ENCODE measurements around the gene GRIA1. TPM values are rescaled to one million over a fixed set of nuclear protein-coding genes. Genes with fewer than 3 reads are reported as not detected.

The GRIA1 gene
- total RNA-seq, 4 donors from 2014 or later: 0.27 to 1.9 (median 0.99) TPM

DNA sequence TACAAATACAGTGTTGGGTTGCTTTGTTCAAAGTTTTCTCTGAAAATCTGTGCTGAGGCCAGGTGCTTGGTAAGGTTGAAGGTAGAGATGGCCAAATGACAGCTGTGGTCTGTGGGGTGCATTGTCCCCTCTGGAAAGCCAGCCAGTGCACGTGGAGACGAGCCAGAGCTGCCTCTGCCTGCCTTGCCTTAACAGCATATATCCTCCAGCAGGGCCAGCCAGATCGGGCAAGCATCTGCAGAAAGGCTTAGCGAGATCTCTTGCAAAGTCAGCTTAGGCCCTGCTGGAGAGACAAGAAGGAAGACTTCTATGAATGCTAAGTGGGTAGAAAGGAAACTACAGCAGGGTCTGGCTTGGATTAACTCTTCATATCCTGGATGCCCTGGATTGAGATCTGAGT, 49.5 kb downstream of the GRIA1 start:
- Histone ChIP-seq H3K27ac (no peak overlapping the region), H3K36me3 (no peaks in the 10 kb centered on the region), H3K4me1 (no peaks in the 10 kb centered on the region), H3K4me3 (no peak overlapping the region), H3K27me3 (no peaks in the 10 kb centered on the region), H3K9me3 (no peaks in the 10 kb centered on the region)
- WGBS, 2 donors (ENCODE audit: low coverage in 1 of 2): 14% methylated on average over 1 of the region's 4 CpGs; no CpG with 5 or more reads in 1 of the 2 donors
- ATAC-seq: no peak
- TF ChIP-seq POLR2AphosphoS5 (IDR thresholded peaks at IDR 0.05): no peak
- TF ChIP-seq, protein P1, sequence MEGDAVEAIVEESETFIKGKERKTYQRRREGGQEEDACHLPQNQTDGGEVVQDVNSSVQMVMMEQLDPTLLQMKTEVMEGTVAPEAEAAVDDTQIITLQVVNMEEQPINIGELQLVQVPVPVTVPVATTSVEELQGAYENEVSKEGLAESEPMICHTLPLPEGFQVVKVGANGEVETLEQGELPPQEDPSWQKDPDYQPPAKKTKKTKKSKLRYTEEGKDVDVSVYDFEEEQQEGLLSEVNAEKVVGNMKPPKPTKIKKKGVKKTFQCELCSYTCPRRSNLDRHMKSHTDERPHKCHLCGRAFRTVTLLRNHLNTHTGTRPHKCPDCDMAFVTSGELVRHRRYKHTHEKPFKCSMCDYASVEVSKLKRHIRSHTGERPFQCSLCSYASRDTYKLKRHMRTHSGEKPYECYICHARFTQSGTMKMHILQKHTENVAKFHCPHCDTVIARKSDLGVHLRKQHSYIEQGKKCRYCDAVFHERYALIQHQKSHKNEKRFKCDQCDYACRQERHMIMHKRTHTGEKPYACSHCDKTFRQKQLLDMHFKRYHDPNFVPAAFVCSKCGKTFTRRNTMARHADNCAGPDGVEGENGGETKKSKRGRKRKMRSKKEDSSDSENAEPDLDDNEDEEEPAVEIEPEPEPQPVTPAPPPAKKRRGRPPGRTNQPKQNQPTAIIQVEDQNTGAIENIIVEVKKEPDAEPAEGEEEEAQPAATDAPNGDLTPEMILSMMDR (IDR thresholded peaks at IDR 0.05): no peak

DNA sequence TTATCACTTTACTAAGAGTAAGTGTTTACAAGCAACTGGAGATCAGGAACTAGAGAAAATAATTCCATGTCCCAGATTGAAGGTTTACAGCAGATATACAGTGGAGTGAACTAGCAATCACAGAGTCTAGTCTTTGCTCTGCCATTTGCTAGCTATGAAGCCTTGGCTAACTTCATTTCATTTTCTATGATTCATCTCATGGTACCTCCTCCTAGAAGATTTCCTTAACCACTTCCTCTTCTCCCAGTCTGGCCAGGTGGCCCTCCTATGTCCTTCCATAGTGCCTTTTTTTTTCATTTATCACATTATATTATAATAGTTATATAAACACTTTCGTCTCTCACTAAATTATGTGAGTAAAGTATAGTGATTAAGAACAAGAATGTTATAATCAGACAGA, 52.1 kb downstream of the GRIA1 start:
- TF ChIP-seq EP300 (IDR thresholded peaks at IDR 0.05): no peak
- TF ChIP-seq POLR2A (IDR thresholded peaks at IDR 0.05): no peak
- TF ChIP-seq, protein P1 (IDR thresholded peaks at IDR 0.05): no peak
- no peak for TF ChIP-seq POLR2AphosphoS5 (IDR thresholded peaks at IDR 0.05)
- no peaks in the 10 kb centered on the region for H3K27me3 ChIP-seq
- no peak for ATAC-seq

DNA sequence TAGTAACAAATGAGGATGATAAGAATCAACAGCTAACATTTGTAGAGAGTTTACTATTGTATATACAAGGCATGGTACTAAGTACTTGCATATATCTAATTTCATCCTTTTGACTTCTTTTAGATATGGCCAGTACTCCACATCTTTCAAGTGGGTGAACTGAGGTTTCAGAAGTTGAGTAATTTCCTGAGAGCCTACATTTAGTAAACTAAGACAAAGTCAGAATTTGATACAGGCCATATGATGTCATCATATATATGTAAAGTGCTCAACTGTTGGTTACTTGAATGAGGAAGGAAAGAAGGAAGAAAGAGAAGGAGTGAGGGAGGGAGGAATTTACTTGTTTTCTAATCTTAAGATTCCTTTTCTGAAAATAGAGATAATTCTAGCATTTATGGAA, 52.8 kb downstream of the GRIA1 start:
- Histone ChIP-seq H3K27me3 (no peaks in the 10 kb centered on the region), H3K4me1 (no peaks in the 10 kb centered on the region), H3K9me3 (no peaks in the 10 kb centered on the region), H3K36me3 (no peaks in the 10 kb centered on the region), H3K27ac (no peak overlapping the region), H3K4me3 (no peak overlapping the region)
- TF ChIP-seq EP300 (IDR thresholded peaks at IDR 0.05): no peak
- no peak for TF ChIP-seq POLR2AphosphoS5 (IDR thresholded peaks at IDR 0.05)
- TF ChIP-seq, protein P1 (IDR thresholded peaks at IDR 0.05): no peak
- TF ChIP-seq POLR2A (IDR thresholded peaks at IDR 0.05): no peak
- ATAC-seq: no peak

More for the DNA sequence above, 52.1 kb downstream of the GRIA1 start:
- no peak overlapping the region for H3K27ac ChIP-seq
- H3K36me3 ChIP-seq: no peaks in the 10 kb centered on the region
- no peaks in the 10 kb centered on the region for H3K9me3 ChIP-seq
- WGBS, 2 donors (ENCODE audit: low coverage in 1 of 2): 50 to 60% methylated on average over 1 of the region's 1 CpG
- no peaks in the 10 kb centered on the region for H3K4me1 ChIP-seq
- no peak overlapping the region for H3K4me3 ChIP-seq

DNA sequence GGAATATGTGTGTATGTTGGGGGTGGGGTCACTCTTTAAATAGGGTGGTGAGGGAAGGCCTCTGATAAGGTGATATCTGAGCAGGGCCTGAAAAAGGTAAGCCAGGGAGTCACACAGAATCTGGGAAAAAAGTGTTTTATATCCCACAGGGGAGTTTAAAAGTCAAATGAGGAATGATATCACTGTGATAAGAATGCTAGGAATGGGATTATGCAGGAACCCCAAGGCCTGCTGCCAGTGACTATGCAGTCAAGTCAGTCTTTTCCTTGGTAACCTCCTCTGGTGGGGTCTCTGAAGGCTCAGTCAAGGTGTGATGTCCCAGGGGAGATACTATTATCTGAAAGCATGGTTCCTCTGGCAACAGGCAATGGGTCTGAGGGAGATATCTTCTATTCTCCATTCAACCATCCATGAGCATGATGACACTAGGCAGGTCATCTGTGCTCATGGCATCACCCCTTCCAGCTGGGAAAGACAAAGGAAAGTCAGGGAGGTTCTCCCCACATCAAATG, 53.5 kb downstream of the GRIA1 start:
- ATAC-seq: no peak
- H3K9me3 ChIP-seq: no peaks in the 10 kb centered on the region

DNA sequence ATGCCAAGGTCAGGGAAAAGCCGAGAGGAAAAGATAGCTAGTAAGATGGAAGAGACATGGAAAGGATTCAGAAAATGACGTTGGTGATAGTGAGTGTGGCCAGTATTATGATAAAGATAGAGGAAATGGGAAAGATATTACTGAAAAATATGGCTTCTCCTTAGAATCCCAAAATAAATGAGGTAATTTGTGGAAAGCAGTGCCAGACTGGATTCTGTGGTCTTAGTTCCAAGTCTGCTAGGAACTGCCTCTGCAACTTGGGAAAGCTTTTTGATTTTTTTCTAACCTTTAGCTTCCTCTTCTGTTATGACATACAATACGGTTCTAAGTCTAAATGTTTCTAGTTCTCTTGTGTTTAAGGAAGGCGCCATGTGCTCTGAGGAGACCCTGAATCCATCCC, 54.2 kb downstream of the GRIA1 start:
- no peak for ATAC-seq
- TF ChIP-seq POLR2AphosphoS5 (IDR thresholded peaks at IDR 0.05): no peak
- TF ChIP-seq, protein P1 (IDR thresholded peaks at IDR 0.05): no peak
- TF ChIP-seq EP300 (IDR thresholded peaks at IDR 0.05): no peak
- TF ChIP-seq POLR2A (IDR thresholded peaks at IDR 0.05): no peak
- H3K4me1 ChIP-seq: no peaks in the 10 kb centered on the region
- 51 to 59% methylated on average over 4 of the region's 4 CpGs for WGBS, 2 donors (ENCODE audit: low coverage in 1 of 2)
- no peaks in the 10 kb centered on the region for H3K9me3 ChIP-seq
- no peak overlapping the region for H3K27ac ChIP-seq
- no peaks in the 10 kb centered on the region for H3K27me3 ChIP-seq
- H3K4me3 ChIP-seq: no peak overlapping the region
- H3K36me3 ChIP-seq: no peaks in the 10 kb centered on the region

More for the DNA sequence above, 53.5 kb downstream of the GRIA1 start:
- Histone ChIP-seq H3K36me3 (no peaks in the 10 kb centered on the region), H3K27ac (no peak overlapping the region), H3K4me3 (no peak overlapping the region), H3K4me1 (no peaks in the 10 kb centered on the region), H3K27me3 (no peaks in the 10 kb centered on the region)
- no peak for TF ChIP-seq EP300 (IDR thresholded peaks at IDR 0.05)

Data from gastroesophageal sphincter (tissue), 4 donors.